ENCODE results near the gene MYO9B.
"Not testable (repeated sequence)": the region's sequence is repeated elsewhere in the genome, so short reads cannot be mapped to it uniquely, and the experiment has no call there.

Gene MYO9B

GRCh38 chr19:17170538-17171297 lies 95.1 kb downstream of the MYO9B start:
- Histone ChIP-seq H3K36me3 (ENCODE audit: control insufficient read depth in 1 of 2, insufficient read depth in 2 of 2, low read length in 2 of 2) (peaks cover 45 to 80% of the 10 kb centered on the region in 2 donors), H3K4me1 (ENCODE audit: control insufficient read depth in 1 of 2, insufficient read depth in 2 of 2, low read length in 2 of 2) (no peaks in the 10 kb centered on the region), H3K9me3 (ENCODE audit: control insufficient read depth in 1 of 2, low read length in 2 of 2) (no peaks in the 10 kb centered on the region), H3K27ac (ENCODE audit: low read length) (no peak overlapping the region), H3K27me3 (ENCODE audit: low read depth, low read length) (no peaks in the 10 kb centered on the region), H3K4me3 (ENCODE audit: low read depth in 1 of 2, low read length in 2 of 2) (no peak overlapping the region)

- Histone ChIP-seq H3K9me3 (ENCODE audit: control insufficient read depth in 1 of 2, low read length in 2 of 2) (no peaks in the 10 kb centered on the region), H3K4me3 (ENCODE audit: low read depth in 1 of 2, low read length in 2 of 2) (no peak overlapping the region), H3K4me1 (ENCODE audit: control insufficient read depth in 1 of 2, insufficient read depth in 2 of 2, low read length in 2 of 2) (no peaks in the 10 kb centered on the region), H3K27ac (ENCODE audit: low read length) (no peak overlapping the region), H3K36me3 (ENCODE audit: control insufficient read depth in 1 of 2, insufficient read depth in 2 of 2, low read length in 2 of 2) (peaks cover 39 to 78% of the 10 kb centered on the region in 2 donors), H3K27me3 (ENCODE audit: low read depth, low read length) (no peaks in the 10 kb centered on the region)
Measured at GRCh38 chr19:17171874-17172273, 96.3 kb downstream of the MYO9B start.

- H3K4me1 ChIP-seq (ENCODE audit: control insufficient read depth in 1 of 2, insufficient read depth in 2 of 2, low read length in 2 of 2) = no peaks in the 10 kb centered on the region
- H3K27me3 ChIP-seq (ENCODE audit: low read depth, low read length) = no peaks in the 10 kb centered on the region
- no peak overlapping the region for H3K4me3 ChIP-seq (ENCODE audit: low read depth in 1 of 2, low read length in 2 of 2)
- H3K36me3 ChIP-seq (ENCODE audit: control insufficient read depth in 1 of 2, insufficient read depth in 2 of 2, low read length in 2 of 2) = peaks cover 40 to 75% of the 10 kb centered on the region in 2 donors
- H3K9me3 ChIP-seq (ENCODE audit: control insufficient read depth in 1 of 2, low read length in 2 of 2) = no peaks in the 10 kb centered on the region
- no peak overlapping the region for H3K27ac ChIP-seq (ENCODE audit: low read length)
Measured at GRCh38 chr19:17172624-17173345, 97.2 kb downstream of the MYO9B start.

GRCh38 chr19:17178291-17178690 lies 102.7 kb downstream of the MYO9B start:
- Histone ChIP-seq H3K4me3 (ENCODE audit: low read depth in 1 of 2, low read length in 2 of 2) (no peak overlapping the region), H3K9me3 (ENCODE audit: control insufficient read depth in 1 of 2, low read length in 2 of 2) (no peaks in the 10 kb centered on the region), H3K36me3 (ENCODE audit: control insufficient read depth in 1 of 2, insufficient read depth in 2 of 2, low read length in 2 of 2) (peaks cover 14 to 52% of the 10 kb centered on the region in 2 donors), H3K27me3 (ENCODE audit: low read depth, low read length) (no peaks in the 10 kb centered on the region), H3K27ac (ENCODE audit: low read length) (no peak overlapping the region), H3K4me1 (ENCODE audit: control insufficient read depth in 1 of 2, insufficient read depth in 2 of 2, low read length in 2 of 2) (no peaks in the 10 kb centered on the region)

GRCh38 chr19:17180997-17181702 lies 105.6 kb downstream of the MYO9B start:
- no peak overlapping the region for H3K27ac ChIP-seq (ENCODE audit: low read length)
- no peaks in the 10 kb centered on the region for H3K27me3 ChIP-seq (ENCODE audit: low read depth, low read length)
- no peak overlapping the region for H3K4me3 ChIP-seq (ENCODE audit: low read depth in 1 of 2, low read length in 2 of 2)
- H3K9me3 ChIP-seq (ENCODE audit: control insufficient read depth in 1 of 2, low read length in 2 of 2) = no peaks in the 10 kb centered on the region
- H3K36me3 ChIP-seq (ENCODE audit: control insufficient read depth in 1 of 2, insufficient read depth in 2 of 2, low read length in 2 of 2) = peaks cover 14 to 63% of the 10 kb centered on the region in 2 donors
- no peaks in the 10 kb centered on the region for H3K4me1 ChIP-seq (ENCODE audit: control insufficient read depth in 1 of 2, insufficient read depth in 2 of 2, low read length in 2 of 2)

GRCh38 chr19:17183271-17183761 lies 107.7 kb downstream of the MYO9B start:
- no peak overlapping the region for H3K4me3 ChIP-seq (ENCODE audit: low read depth in 1 of 2, low read length in 2 of 2)
- no peak overlapping the region for H3K27ac ChIP-seq (ENCODE audit: low read length)
- peaks cover 4 to 64% of the 10 kb centered on the region in 2 donors for H3K36me3 ChIP-seq (ENCODE audit: control insufficient read depth in 1 of 2, insufficient read depth in 2 of 2, low read length in 2 of 2)
- H3K27me3 ChIP-seq (ENCODE audit: low read depth, low read length) = no peaks in the 10 kb centered on the region
- H3K4me1 ChIP-seq (ENCODE audit: control insufficient read depth in 1 of 2, insufficient read depth in 2 of 2, low read length in 2 of 2) = no peaks in the 10 kb centered on the region
- no peaks in the 10 kb centered on the region for H3K9me3 ChIP-seq (ENCODE audit: control insufficient read depth in 1 of 2, low read length in 2 of 2)

GRCh38 chr19:17183858-17184321 lies 108.3 kb downstream of the MYO9B start:
- Histone ChIP-seq H3K9me3 (ENCODE audit: control insufficient read depth in 1 of 2, low read length in 2 of 2) (no peaks in the 10 kb centered on the region), H3K27me3 (ENCODE audit: low read depth, low read length) (no peaks in the 10 kb centered on the region), H3K36me3 (ENCODE audit: control insufficient read depth in 1 of 2, insufficient read depth in 2 of 2, low read length in 2 of 2) (peaks cover 4 to 68% of the 10 kb centered on the region in 2 donors), H3K4me3 (ENCODE audit: low read depth in 1 of 2, low read length in 2 of 2) (no peak overlapping the region), H3K27ac (ENCODE audit: low read length) (no peak overlapping the region), H3K4me1 (ENCODE audit: control insufficient read depth in 1 of 2, insufficient read depth in 2 of 2, low read length in 2 of 2) (no peaks in the 10 kb centered on the region)

GRCh38 chr19:17184371-17184841 lies 108.8 kb downstream of the MYO9B start:
- Histone ChIP-seq H3K9me3 (ENCODE audit: control insufficient read depth in 1 of 2, low read length in 2 of 2) (no peaks in the 10 kb centered on the region), H3K27me3 (ENCODE audit: low read depth, low read length) (no peaks in the 10 kb centered on the region), H3K4me3 (ENCODE audit: low read depth in 1 of 2, low read length in 2 of 2) (no peak overlapping the region), H3K36me3 (ENCODE audit: control insufficient read depth in 1 of 2, insufficient read depth in 2 of 2, low read length in 2 of 2) (peaks cover 4 to 73% of the 10 kb centered on the region in 2 donors), H3K4me1 (ENCODE audit: control insufficient read depth in 1 of 2, insufficient read depth in 2 of 2, low read length in 2 of 2) (no peaks in the 10 kb centered on the region), H3K27ac (ENCODE audit: low read length) (no peak overlapping the region)

- no peaks in the 10 kb centered on the region for H3K4me1 ChIP-seq (ENCODE audit: control insufficient read depth in 1 of 2, insufficient read depth in 2 of 2, low read length in 2 of 2)
- peaks cover 4 to 80% of the 10 kb centered on the region in 2 donors for H3K36me3 ChIP-seq (ENCODE audit: control insufficient read depth in 1 of 2, insufficient read depth in 2 of 2, low read length in 2 of 2)
- no peak overlapping the region for H3K27ac ChIP-seq (ENCODE audit: low read length)
- H3K27me3 ChIP-seq (ENCODE audit: low read depth, low read length) = no peaks in the 10 kb centered on the region
- H3K9me3 ChIP-seq (ENCODE audit: control insufficient read depth in 1 of 2, low read length in 2 of 2) = no peaks in the 10 kb centered on the region
- H3K4me3 ChIP-seq (ENCODE audit: low read depth in 1 of 2, low read length in 2 of 2) = no peak overlapping the region
Measured at GRCh38 chr19:17185590-17185989, 110.0 kb downstream of the MYO9B start.

- H3K27me3 ChIP-seq (ENCODE audit: low read depth, low read length); H3K4me1 ChIP-seq (ENCODE audit: control insufficient read depth in 1 of 2, insufficient read depth in 2 of 2, low read length in 2 of 2); H3K4me3 ChIP-seq (ENCODE audit: low read depth in 1 of 2, low read length in 2 of 2); H3K9me3 ChIP-seq (ENCODE audit: control insufficient read depth in 1 of 2, low read length in 2 of 2); H3K27ac ChIP-seq (ENCODE audit: low read length): not testable (repeated sequence)
- peaks cover 25 to 82% of the 10 kb centered on the region in 2 donors for H3K36me3 ChIP-seq (ENCODE audit: control insufficient read depth in 1 of 2, insufficient read depth in 2 of 2, low read length in 2 of 2)
Measured at GRCh38 chr19:17191736-17192135, 116.2 kb downstream of the MYO9B start.

- H3K27me3 ChIP-seq (ENCODE audit: low read depth, low read length) = no peaks in the 10 kb centered on the region
- H3K4me3 ChIP-seq (ENCODE audit: low read depth in 1 of 2, low read length in 2 of 2) = no peak overlapping the region
- H3K9me3 ChIP-seq (ENCODE audit: control insufficient read depth in 1 of 2, low read length in 2 of 2) = no peaks in the 10 kb centered on the region
- no peaks in the 10 kb centered on the region for H3K4me1 ChIP-seq (ENCODE audit: control insufficient read depth in 1 of 2, insufficient read depth in 2 of 2, low read length in 2 of 2)
- H3K27ac ChIP-seq (ENCODE audit: low read length) = no peak overlapping the region
- H3K36me3 ChIP-seq (ENCODE audit: control insufficient read depth in 1 of 2, insufficient read depth in 2 of 2, low read length in 2 of 2) = peaks cover 28 to 80% of the 10 kb centered on the region in 2 donors
Measured at GRCh38 chr19:17192751-17193150, 117.2 kb downstream of the MYO9B start.
